Panc1 (cell line): ENCODE data around the gene CCL28. TPM values are rescaled to one million over a fixed set of nuclear protein-coding genes. Genes with fewer than 3 reads are reported as not detected.
A peak's percentile ranks its signal among the peaks of the same experiment; 100 is the strongest.

Source experiments
- ATAC-seq: fragments of 200-7000 bp; cut with Tn5 transposase; 2 replicates; pipeline ENCODE4 v1.9.1; 2020; ENCODE audit warnings: mild to moderate bottlenecking, moderate library complexity
- BruUV-seq: library from RNA; stranded (reverse); fragments of 400-500 nt; replicated peaks from 2 replicates; lab custom pipeline; 2021; lab: Mats Ljungman, UMichigan
- CTCF ChIA-PET: fragments of 300-600 bp; sonication (Branson Sonifier 250); formaldehyde crosslinking; loops from one replicate; lab custom pipeline; 2022; ENCODE audit warnings: antibody characterized with exemption; lab: Charles Lee
- POLR2A ChIA-PET: fragments of 300-600 bp; sonication (Branson Sonifier 250); formaldehyde crosslinking; loops from one replicate; lab custom pipeline; 2022; ENCODE audit warnings: antibody characterized with exemption; lab: Charles Lee
- DNase-seq: peaks from one replicate; pipeline ENCODE4 v3.0.0-alpha.2; 2010; ENCODE audit warnings: low read depth, low spot score
- H3K27ac ChIP-seq: 2 replicates; pipeline ENCODE4 v1.5.1; 2011; ENCODE audit warnings: mild to moderate bottlenecking, low read length, inconsistent platforms
- H3K27me3 ChIP-seq: fragments of 200-500 bp; sonication (Bioruptor generic); 2 replicates; pipeline ENCODE4 v1.6.0; 2014; ENCODE audit warnings: low read length, inconsistent platforms; ENCODE audit not compliant: control insufficient read depth, insufficient read depth
- H3K36me3 ChIP-seq: fragments of 200-500 bp; sonication (Bioruptor generic); 2 replicates; pipeline ENCODE4 v1.5.1; 2014; ENCODE audit warnings: inconsistent platforms, mild to moderate bottlenecking, low read length, moderate library complexity; ENCODE audit not compliant: control insufficient read depth, insufficient read depth
- H3K4me1 ChIP-seq: 2 replicates; pipeline ENCODE4 v1.5.1; 2011; ENCODE audit warnings: inconsistent platforms, mild to moderate bottlenecking, low read length, moderate library complexity; ENCODE audit not compliant: control insufficient read depth, insufficient read depth
- H3K4me3 ChIP-seq, 2 experiments: 2 replicates each; pipeline ENCODE4 v1.5.1; 2011 to 2012; ENCODE audit warnings: low read depth in 2 of 2, low read length in 2 of 2, mild to moderate bottlenecking in 2 of 2, inconsistent platforms in 1 of 2, moderate library complexity in 1 of 2
- H3K9me3 ChIP-seq: fragments of 200-500 bp; sonication (Bioruptor generic); 2 replicates; pipeline ENCODE4 v1.5.1; 2014; ENCODE audit warnings: low read depth, mild to moderate bottlenecking, inconsistent platforms, low read length, moderate library complexity; ENCODE audit not compliant: control insufficient read depth, insufficient read depth
- POLR2AphosphoS5 ChIP-seq: IDR thresholded peaks from 2 replicates; pipeline ENCODE4 v1.6.1; 2012; ENCODE audit warnings: mild to moderate bottlenecking, low read depth, low read length, moderate library complexity
- SIN3A ChIP-seq: IDR thresholded peaks from 2 replicates; pipeline ENCODE4 v1.6.1; 2012; ENCODE audit warnings: low read depth, mild to moderate bottlenecking, low read length, moderate library complexity, borderline replicate concordance; ENCODE audit not compliant: insufficient read depth
- TCF7L2 ChIP-seq: IDR thresholded peaks from 2 replicates; pipeline ENCODE4 v1.6.1; 2011; ENCODE audit warnings: mild to moderate bottlenecking, low read depth, low read length, inconsistent platforms
- in situ Hi-C: cut with HindIII; loops from 2 replicates; pipeline ENCODE4 v1.10.0; 2016; ENCODE audit warnings: low sequenced_read_pairs, low pct_unique_long_range_greater_than_20kb
- intact Hi-C: fragments of 100-400 bp; cut with micrococcal nuclease; formaldehyde crosslinking; loops from one replicate; pipeline ENCODE4 v1.10.0; 2022; ENCODE audit not compliant: unreplicated experiment
- total RNA-seq: library from RNA; stranded (reverse); gene quantifications from one replicate; pipeline ENCODE4 v1.2.1, GENCODE V29; 2021; ENCODE audit not compliant: unreplicated experiment
- TF ChIP-seq, protein P1 (sequence below): fragments of 450-650 bp; IDR thresholded peaks from 2 replicates; pipeline ENCODE4 v1.5.1; 2017; ENCODE audit warnings: mild to moderate bottlenecking
- TF ChIP-seq, protein P2 (sequence below), 2 experiments: IDR thresholded peaks; 2 replicates each; pipeline ENCODE4 v1.6.1; 2011 to 2012; ENCODE audit warnings: low read depth in 2 of 2, control low read depth in 1 of 2, low read length in 1 of 2, mild to moderate bottlenecking in 1 of 2, moderate library complexity in 1 of 2; ENCODE audit not compliant: insufficient read depth in 1 of 2

The CCL28 gene
- total RNA-seq, 1 experiment from 2014 or later, result 5.8 TPM

DNA sequence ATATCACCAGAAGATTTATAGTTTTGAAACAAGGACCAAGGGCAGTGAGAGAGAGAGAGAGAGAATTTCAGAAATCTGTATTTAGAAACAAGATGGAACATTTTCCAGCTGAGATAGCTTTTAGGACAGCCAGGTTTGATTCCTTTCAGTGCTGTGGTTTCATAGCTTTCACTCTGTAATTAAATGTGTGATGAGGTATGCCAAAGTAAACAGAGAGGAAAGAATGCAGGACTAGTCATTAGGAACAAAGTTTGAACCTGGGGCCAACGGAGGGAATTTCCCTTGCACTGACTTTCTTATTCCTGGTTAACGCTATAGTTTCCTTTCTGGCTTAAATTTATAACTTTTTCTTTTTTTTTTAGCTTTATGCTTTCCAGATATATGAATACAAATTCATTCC lies 10.0 kb upstream of the CCL28 start:
- TF ChIP-seq, protein P1, sequence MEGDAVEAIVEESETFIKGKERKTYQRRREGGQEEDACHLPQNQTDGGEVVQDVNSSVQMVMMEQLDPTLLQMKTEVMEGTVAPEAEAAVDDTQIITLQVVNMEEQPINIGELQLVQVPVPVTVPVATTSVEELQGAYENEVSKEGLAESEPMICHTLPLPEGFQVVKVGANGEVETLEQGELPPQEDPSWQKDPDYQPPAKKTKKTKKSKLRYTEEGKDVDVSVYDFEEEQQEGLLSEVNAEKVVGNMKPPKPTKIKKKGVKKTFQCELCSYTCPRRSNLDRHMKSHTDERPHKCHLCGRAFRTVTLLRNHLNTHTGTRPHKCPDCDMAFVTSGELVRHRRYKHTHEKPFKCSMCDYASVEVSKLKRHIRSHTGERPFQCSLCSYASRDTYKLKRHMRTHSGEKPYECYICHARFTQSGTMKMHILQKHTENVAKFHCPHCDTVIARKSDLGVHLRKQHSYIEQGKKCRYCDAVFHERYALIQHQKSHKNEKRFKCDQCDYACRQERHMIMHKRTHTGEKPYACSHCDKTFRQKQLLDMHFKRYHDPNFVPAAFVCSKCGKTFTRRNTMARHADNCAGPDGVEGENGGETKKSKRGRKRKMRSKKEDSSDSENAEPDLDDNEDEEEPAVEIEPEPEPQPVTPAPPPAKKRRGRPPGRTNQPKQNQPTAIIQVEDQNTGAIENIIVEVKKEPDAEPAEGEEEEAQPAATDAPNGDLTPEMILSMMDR, result no peak
- peak; percentile 50; the same call in 1 of the 2 replicates for TF ChIP-seq POLR2AphosphoS5
- TF ChIP-seq SIN3A, result no peak
- Histone ChIP-seq H3K36me3 (no peaks in the 10 kb centered on the region), H3K27ac (peak overlapping the region; percentile 57; the same call in 1 of the 2 replicates), H3K27me3 (no peaks in the 10 kb centered on the region), H3K9me3 (no peaks in the 10 kb centered on the region), H3K4me1 (peaks cover 10% of the 10 kb centered on the region; the same call in 1 of the 2 replicates), H3K4me3 (no peak overlapping the region)
- CTCF ChIA-PET, result interaction anchor here (0.6 kb wide), 2 partner anchors 33 to 194 kb away, joined by 3 to 6 read pairs; no protein-coding TSS in a partner anchor
- ATAC-seq (peak; percentile 86), DNase-seq (peak; percentile 30)
- intact Hi-C loops, result no loop called here
- POLR2A ChIA-PET, result interaction anchor here (0.9 kb wide), 1 partner anchor 61 kb away, joined by 6 read pairs; the partner anchor contains the start of gene TMEM267
- no TSS peak for BruUV-seq
- in situ Hi-C loops, result no loop called here

DNA sequence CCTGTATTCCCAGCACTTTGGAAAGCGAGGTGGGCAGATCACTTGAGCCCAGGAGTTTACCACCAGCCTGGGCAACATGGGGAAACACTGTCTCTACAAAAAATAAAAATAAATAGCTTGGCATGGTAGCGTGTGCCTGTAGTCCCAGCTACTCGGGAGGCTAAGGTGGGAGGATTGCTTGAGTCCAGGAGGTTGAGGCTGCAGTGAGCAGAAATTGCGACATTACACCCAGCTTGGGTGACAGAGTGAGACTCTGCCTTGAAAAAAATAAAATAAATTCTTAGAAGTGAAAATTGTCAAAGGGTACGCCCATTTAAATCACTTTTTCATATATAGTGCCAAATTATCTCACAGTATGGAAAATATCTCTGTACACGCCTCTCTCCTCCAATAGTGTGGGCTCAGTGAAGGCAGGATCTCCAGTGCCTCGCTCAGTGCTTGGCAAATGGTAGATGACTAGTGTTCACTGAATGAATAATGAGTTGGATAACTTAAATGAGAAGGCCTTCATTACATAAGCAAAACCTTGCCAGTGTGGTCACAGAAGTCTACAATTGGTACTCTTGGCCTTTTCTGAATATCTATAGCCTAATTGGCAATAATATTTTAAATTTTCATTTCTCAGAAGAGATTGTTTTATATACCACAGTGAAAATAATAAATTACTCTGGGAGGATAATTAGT lies 9.4 kb upstream of the CCL28 start:
- peaks cover 10% of the 10 kb centered on the region; the same call in 1 of the 2 replicates for H3K4me1 ChIP-seq
- no peaks in the 10 kb centered on the region for H3K9me3 ChIP-seq
- TF ChIP-seq, protein P1, result no peak
- no TSS peak for BruUV-seq
- in situ Hi-C loops, result no loop called here
- H3K27me3 ChIP-seq, result no peaks in the 10 kb centered on the region
- ATAC-seq, result peak; percentile 31; the same call in 1 of the 2 replicates
- no peaks in the 10 kb centered on the region for H3K36me3 ChIP-seq
- intact Hi-C loops, result no loop called here
- POLR2A ChIA-PET, result interaction anchor here (0.9 kb wide), 1 partner anchor 62 kb away, joined by 6 read pairs; the partner anchor contains the start of gene TMEM267
- H3K4me3 ChIP-seq, result no peak overlapping the region
- peak overlapping the region; percentile 57; the same call in 1 of the 2 replicates for H3K27ac ChIP-seq
- CTCF ChIA-PET, result interaction anchor here (0.6 kb wide), 1 partner anchor 193 kb away, joined by 6 read pairs; no protein-coding TSS in a partner anchor
- no peak for DNase-seq

DNA sequence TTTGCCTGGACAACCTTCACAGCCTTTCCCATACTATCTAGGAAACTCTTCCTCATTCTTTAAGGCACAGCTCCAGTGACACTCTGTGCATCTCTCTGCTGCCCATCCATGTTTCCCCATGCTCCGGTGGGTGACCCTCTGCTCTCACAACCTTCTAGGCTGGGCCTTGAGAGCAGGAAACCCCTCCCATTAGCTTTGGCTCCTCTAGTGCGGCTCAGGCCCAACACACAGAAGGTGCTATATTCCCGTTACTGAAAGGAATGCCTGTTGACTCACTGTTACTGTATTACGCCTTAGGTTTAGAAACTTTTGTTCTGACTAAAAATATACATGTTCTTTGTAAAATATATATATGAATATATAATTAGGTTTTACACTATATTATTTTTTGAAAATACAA lies 8.1 kb upstream of the CCL28 start:
- intact Hi-C loops (no loop called here), in situ Hi-C loops (no loop called here)
- ChIA-PET CTCF (no interaction called here), POLR2A (no interaction called here)
- TF ChIP-seq TCF7L2, result no peak
- TF ChIP-seq POLR2AphosphoS5, result no peak
- TF ChIP-seq, protein P2, sequence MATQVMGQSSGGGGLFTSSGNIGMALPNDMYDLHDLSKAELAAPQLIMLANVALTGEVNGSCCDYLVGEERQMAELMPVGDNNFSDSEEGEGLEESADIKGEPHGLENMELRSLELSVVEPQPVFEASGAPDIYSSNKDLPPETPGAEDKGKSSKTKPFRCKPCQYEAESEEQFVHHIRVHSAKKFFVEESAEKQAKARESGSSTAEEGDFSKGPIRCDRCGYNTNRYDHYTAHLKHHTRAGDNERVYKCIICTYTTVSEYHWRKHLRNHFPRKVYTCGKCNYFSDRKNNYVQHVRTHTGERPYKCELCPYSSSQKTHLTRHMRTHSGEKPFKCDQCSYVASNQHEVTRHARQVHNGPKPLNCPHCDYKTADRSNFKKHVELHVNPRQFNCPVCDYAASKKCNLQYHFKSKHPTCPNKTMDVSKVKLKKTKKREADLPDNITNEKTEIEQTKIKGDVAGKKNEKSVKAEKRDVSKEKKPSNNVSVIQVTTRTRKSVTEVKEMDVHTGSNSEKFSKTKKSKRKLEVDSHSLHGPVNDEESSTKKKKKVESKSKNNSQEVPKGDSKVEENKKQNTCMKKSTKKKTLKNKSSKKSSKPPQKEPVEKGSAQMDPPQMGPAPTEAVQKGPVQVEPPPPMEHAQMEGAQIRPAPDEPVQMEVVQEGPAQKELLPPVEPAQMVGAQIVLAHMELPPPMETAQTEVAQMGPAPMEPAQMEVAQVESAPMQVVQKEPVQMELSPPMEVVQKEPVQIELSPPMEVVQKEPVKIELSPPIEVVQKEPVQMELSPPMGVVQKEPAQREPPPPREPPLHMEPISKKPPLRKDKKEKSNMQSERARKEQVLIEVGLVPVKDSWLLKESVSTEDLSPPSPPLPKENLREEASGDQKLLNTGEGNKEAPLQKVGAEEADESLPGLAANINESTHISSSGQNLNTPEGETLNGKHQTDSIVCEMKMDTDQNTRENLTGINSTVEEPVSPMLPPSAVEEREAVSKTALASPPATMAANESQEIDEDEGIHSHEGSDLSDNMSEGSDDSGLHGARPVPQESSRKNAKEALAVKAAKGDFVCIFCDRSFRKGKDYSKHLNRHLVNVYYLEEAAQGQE (IDR thresholded peaks at IDR 0.05; ENCODE audit: insufficient read depth in 1 of 2, low read depth in 2 of 2, low read length in 1 of 2), result no peak
- TF ChIP-seq SIN3A, result no peak
- TF ChIP-seq, protein P1, result no peak
- DNase-seq (no peak), ATAC-seq (no peak)
- H3K27me3 ChIP-seq, result no peaks in the 10 kb centered on the region
- BruUV-seq, result no TSS peak
- no peak overlapping the region for H3K4me3 ChIP-seq
- H3K27ac ChIP-seq, result no peak overlapping the region
- peaks cover 10% of the 10 kb centered on the region; the same call in 1 of the 2 replicates for H3K4me1 ChIP-seq
- no peaks in the 10 kb centered on the region for H3K36me3 ChIP-seq
- no peaks in the 10 kb centered on the region for H3K9me3 ChIP-seq
